Measurements from ENCODE around the gene DNAJB1. TPM values are rescaled to one million over a fixed set of nuclear protein-coding genes. Genes with fewer than 3 reads are reported as not detected.
"Not testable (repeated sequence)": the region's sequence is repeated elsewhere in the genome, so short reads cannot be mapped to it uniquely, and the experiment has no call there.

Gene DNAJB1
- 100 to 1,000 TPM; 104 to 110 (median 107) TPM for total RNA-seq
- long read RNA-seq, donor 1, transcript DNAJB1-208 (3 exons, 882 nt), result minor isoform, 9 of 289 reads
- long read RNA-seq, donor 1, transcript DNAJB1-201 (3 exons, 2,264 nt), result major isoform, 247 of 289 reads
- long read RNA-seq, donor 1, partial matches to known transcripts, result 31 of 289 reads
- long read RNA-seq, donor 1, other reads (novel, unspliced or antisense), result 2 of 289 reads
- long read RNA-seq, donor 2, transcript DNAJB1-201 (3 exons, 2,264 nt), result major isoform, 128 of 139 reads
- long read RNA-seq, donor 2, partial matches to known transcripts, result 2 of 139 reads
- long read RNA-seq, donor 2, other reads (novel, unspliced or antisense), result 8 of 139 reads

DNA sequence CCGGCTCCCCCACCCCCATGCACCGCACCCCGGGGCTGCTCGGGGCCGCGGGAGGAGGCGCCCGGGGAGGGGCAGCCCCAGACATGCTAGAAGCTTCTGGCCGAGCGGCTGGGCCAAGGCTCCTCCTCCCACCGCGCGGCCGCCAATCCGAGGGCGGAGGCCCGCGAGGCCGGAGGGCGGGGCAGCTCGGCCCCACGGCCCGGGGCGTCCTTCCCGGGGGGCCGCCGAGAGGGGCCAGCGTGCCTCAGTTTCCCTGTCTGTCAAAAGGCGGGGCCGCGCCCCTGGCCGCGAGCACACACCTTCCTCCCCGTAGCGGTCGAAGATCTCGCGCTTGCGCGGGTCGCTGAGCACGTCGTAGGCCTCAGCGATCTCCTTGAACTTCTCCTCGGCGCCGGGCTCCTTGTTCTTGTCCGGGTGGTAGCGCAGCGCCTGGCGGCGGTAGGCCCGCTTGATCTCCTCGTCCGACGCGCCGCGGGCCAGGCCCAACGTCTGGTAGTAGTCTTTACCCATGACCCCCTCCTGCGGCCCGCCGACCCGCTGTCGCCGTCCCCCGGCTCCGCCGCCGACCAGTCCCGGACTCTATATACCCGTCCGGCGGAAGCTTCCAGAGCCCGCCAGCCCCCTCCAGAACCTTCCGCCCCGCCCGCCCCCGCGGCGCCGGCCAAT, at the start of gene DNAJB1:
Gene DNAJB1, minus strand, starts transcription at position 558 of the 666 bp plus-strand sequence. Its CDS starts 48 bp downstream, at position 510.
- ATAC-seq (peak; percentile 78), DNase-seq (peak; percentile 86 to 92 (median 91))
- H3K4me1 ChIP-seq (ENCODE audit: low read depth), result peaks cover 34% of the 10 kb centered on the region
- TF ChIP-seq CTCF (IDR thresholded peaks at IDR 0.05), result no peak
- intact Hi-C loops (cut with DNase I, micrococcal nuclease), result no loop called here
- H3K9me3 ChIP-seq, result no peaks in the 10 kb centered on the region
- H3K4me3 ChIP-seq, result peak within 1 kb of the TSS; percentile 88
- H3K36me3 ChIP-seq (ENCODE audit: low read depth), result peaks cover 6% of the 10 kb centered on the region

DNA sequence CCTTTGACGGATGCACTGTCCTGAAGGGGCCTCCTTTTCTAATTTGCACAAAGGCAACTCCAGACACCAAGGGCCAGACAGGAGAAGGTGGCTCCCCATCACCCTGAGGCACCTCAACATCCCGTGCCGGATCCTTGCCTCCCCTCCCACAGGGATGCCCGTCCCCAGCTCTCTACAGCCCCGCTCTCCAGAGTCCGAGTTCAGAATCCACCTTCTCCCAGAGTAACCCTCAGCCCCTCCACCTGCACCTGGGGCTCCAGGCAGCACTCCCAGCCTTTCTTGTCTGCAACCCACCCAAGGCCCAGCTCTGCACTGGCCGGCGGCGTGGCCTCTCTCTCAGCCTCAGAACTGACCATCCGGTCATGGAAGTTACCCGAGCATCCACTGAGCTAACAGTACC, 48.9 kb upstream of the DNAJB1 start:
- intact Hi-C loops (cut with DNase I, micrococcal nuclease), result no loop called here
- no peak for TF ChIP-seq CTCF (IDR thresholded peaks at IDR 0.05)
- Histone ChIP-seq H3K36me3 (ENCODE audit: low read depth) (no peaks in the 10 kb centered on the region), H3K9me3 (no peaks in the 10 kb centered on the region), H3K4me1 (ENCODE audit: low read depth) (peaks cover 23% of the 10 kb centered on the region), H3K4me3 (no peak overlapping the region)
- DNase-seq (no peak), ATAC-seq (no peak)

DNA sequence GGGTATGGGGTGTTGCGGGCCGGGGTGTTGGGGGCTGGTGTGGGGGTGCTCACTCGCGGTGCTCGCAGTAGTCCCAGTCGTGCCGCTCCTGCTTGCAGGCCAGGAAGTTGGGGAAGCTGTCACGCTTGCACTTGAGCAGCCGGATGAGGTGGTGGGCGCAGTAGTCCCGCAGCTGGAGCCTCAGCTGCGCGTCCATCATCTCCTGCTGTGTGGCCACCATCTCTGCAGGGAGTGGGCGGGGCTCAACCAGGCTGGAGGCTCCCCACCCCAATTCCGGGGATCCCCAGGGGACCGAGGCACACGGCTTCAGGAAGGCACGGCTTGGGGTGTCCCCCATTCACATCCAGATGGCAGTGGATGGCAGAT, 48.5 kb upstream of the DNAJB1 start:
- intact Hi-C loops (cut with DNase I, micrococcal nuclease), result no loop called here
- no peak for TF ChIP-seq CTCF (IDR thresholded peaks at IDR 0.05)
- DNase-seq (no peak), ATAC-seq (no peak)
- Histone ChIP-seq H3K36me3 (ENCODE audit: low read depth) (no peaks in the 10 kb centered on the region), H3K9me3 (no peaks in the 10 kb centered on the region), H3K4me1 (ENCODE audit: low read depth) (peaks cover 23% of the 10 kb centered on the region), H3K4me3 (no peak overlapping the region)

- Histone ChIP-seq H3K4me1 (ENCODE audit: low read depth) (peaks cover 19% of the 10 kb centered on the region), H3K9me3 (no peaks in the 10 kb centered on the region), H3K36me3 (ENCODE audit: low read depth) (no peaks in the 10 kb centered on the region), H3K4me3 (no peak overlapping the region)
- ATAC-seq (no peak), DNase-seq (no peak)
- no peak for TF ChIP-seq CTCF (IDR thresholded peaks at IDR 0.05)
- intact Hi-C loops (cut with DNase I, micrococcal nuclease), result no loop called here
These were observed 47.8 kb upstream of the DNAJB1 start for GRCh38 chr19:14565765-14566711.

GRCh38 chr19:14565298-14565679, 47.1 kb upstream of the DNAJB1 start:
- intact Hi-C loops (cut with DNase I, micrococcal nuclease), result no loop called here
- Histone ChIP-seq H3K9me3 (no peaks in the 10 kb centered on the region), H3K4me1 (ENCODE audit: low read depth) (peaks cover 11% of the 10 kb centered on the region), H3K4me3 (no peak overlapping the region), H3K36me3 (ENCODE audit: low read depth) (no peaks in the 10 kb centered on the region)
- TF ChIP-seq CTCF (IDR thresholded peaks at IDR 0.05), result no peak
- ATAC-seq, result no peak
- DNase-seq, result no peak

- H3K4me1 ChIP-seq (ENCODE audit: low read depth); H3K36me3 ChIP-seq (ENCODE audit: low read depth); ATAC-seq; H3K9me3 ChIP-seq; H3K4me3 ChIP-seq; intact Hi-C loops (cut with DNase I, micrococcal nuclease); DNase-seq: not testable (repeated sequence)
These were observed 46.6 kb upstream of the DNAJB1 start for GRCh38 chr19:14564652-14565297.

Measured in mucosa of descending colon (tissue), 3 donors.